Activated CD8-positive, alpha-beta memory T cell treated with anti-CD3 and anti-CD28 coated beads for 24 hours (primary cell): ENCODE data around the gene PDE6C.

ENCODE experiments used
- DNase-seq: peaks from one replicate; pipeline ENCODE4 v3.0.0-alpha.2; 2020

PDE6C gene

GRCh38 chr10:93710333-93710909, 98.1 kb downstream of the PDE6C start:
- DNase-seq, result no peak

GRCh38 chr10:93711891-93712290, 99.6 kb downstream of the PDE6C start:
- DNase-seq, result no peak

- no peak for DNase-seq
These were observed 100.3 kb downstream of the PDE6C start for GRCh38 chr10:93712593-93712992.

- no peak for DNase-seq
These were observed 103.0 kb downstream of the PDE6C start for GRCh38 chr10:93715345-93715744.
